Left lung (tissue), 10 donors: ENCODE results near the gene GREB1. TPM values are rescaled to one million over a fixed set of nuclear protein-coding genes. Genes with fewer than 3 reads are reported as not detected.

Source experiments
- ATAC-seq: fragments of 200-7000 bp; cut with Tn5 transposase; one replicate; pipeline ENCODE4 v1.9.1; 2020; ENCODE audit warnings: moderate library complexity
- DNase-seq, 4 donors: peaks; one replicate each; pipeline ENCODE4 v3.0.0-alpha.2; 2013 to 2020
- H3K27ac ChIP-seq, 2 donors: fragments of 200-600 bp; sonication (generic) in 1 of 2; one replicate each; pipeline versions ENCODE4 v1.5.0 to v1.8.0; 2020 to 2021
- H3K27me3 ChIP-seq, 2 donors: fragments of 200-600 bp; sonication (generic) in 1 of 2; one replicate each; pipeline versions ENCODE4 v1.5.0 to v1.8.0; 2020 to 2021
- H3K36me3 ChIP-seq, 2 donors: fragments of 200-600 bp; sonication (generic) in 1 of 2; one replicate each; pipeline versions ENCODE4 v1.5.0 to v1.8.0; 2020 to 2021
- H3K4me1 ChIP-seq, 2 donors: fragments of 200-600 bp; one replicate each; pipeline ENCODE4 v1.8.0; 2021
- H3K4me3 ChIP-seq, 2 donors: fragments of 200-600 bp; sonication (generic) in 1 of 2; one replicate each; pipeline versions ENCODE4 v1.5.0 to v1.8.0; 2020 to 2021; ENCODE audit warnings: mild to moderate bottlenecking in 1 of 2
- H3K9me3 ChIP-seq, 2 donors: fragments of 200-600 bp; sonication (generic) in 1 of 2; one replicate each; pipeline versions ENCODE4 v1.5.0 to v1.8.0; 2020 to 2021
- intact Hi-C, 2 donors: fragments of 100-400 bp; cut with DNase I; formaldehyde crosslinking; loops; one replicate each; pipeline versions ENCODE4 v1.11.2 to v1.14.2; 2022
- polyA plus RNA-seq, 6 donors: library from polyadenylated mRNA; unstranded; fragments of 120-200 nt; gene quantifications; one replicate each; pipeline ENCODE4 v1.2.1, GENCODE V29; 2013; ENCODE audit not compliant: insufficient read length in 6 of 6
- total RNA-seq, 2 donors: library from RNA; stranded (reverse); fragmentation: NEBNext Ultra II Directional; extraction: Animal tissue kit (Norgen Biotek cat#: 25700); gene quantifications; one replicate each; pipeline ENCODE4 v1.2.1, GENCODE V29; 2021
- TF ChIP-seq, protein P1 (sequence below), 2 donors: fragments of 200-600 bp; sonication (generic) in 1 of 2; IDR thresholded peaks; one replicate each; pipeline versions ENCODE4 v1.5.0 to v1.8.0; 2021; ENCODE audit warnings: antibody characterized with exemption in 2 of 2
- donor health status: DM: no; HTN: yes; CAD: no.
- donor health status: DM: no; HTN: no; CAD: no.

Gene GREB1
- total and polyA plus RNA-seq, 8 donors = 1.6 to 19.1 (median 12.7) TPM

GRCh38 chr2:11640132-11640531 is 106.3 kb downstream of the GREB1 start:
- Histone ChIP-seq H3K4me1 (no peaks in the 10 kb centered on the region), H3K36me3 (no peaks in the 10 kb centered on the region), H3K4me3 (no peak overlapping the region), H3K27ac (no peak overlapping the region), H3K9me3 (no peaks in the 10 kb centered on the region), H3K27me3 (no peaks in the 10 kb centered on the region)
- TF ChIP-seq, protein P1, sequence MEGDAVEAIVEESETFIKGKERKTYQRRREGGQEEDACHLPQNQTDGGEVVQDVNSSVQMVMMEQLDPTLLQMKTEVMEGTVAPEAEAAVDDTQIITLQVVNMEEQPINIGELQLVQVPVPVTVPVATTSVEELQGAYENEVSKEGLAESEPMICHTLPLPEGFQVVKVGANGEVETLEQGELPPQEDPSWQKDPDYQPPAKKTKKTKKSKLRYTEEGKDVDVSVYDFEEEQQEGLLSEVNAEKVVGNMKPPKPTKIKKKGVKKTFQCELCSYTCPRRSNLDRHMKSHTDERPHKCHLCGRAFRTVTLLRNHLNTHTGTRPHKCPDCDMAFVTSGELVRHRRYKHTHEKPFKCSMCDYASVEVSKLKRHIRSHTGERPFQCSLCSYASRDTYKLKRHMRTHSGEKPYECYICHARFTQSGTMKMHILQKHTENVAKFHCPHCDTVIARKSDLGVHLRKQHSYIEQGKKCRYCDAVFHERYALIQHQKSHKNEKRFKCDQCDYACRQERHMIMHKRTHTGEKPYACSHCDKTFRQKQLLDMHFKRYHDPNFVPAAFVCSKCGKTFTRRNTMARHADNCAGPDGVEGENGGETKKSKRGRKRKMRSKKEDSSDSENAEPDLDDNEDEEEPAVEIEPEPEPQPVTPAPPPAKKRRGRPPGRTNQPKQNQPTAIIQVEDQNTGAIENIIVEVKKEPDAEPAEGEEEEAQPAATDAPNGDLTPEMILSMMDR (IDR thresholded peaks at IDR 0.05) = no peak
- DNase-seq = no peak
- intact Hi-C loops = no loop called here
- no peak for ATAC-seq

GRCh38 chr2:11642972-11643371 is 109.1 kb downstream of the GREB1 start:
- Histone ChIP-seq H3K4me1 (no peaks in the 10 kb centered on the region), H3K36me3 (no peaks in the 10 kb centered on the region), H3K4me3 (no peak overlapping the region), H3K27ac (no peak overlapping the region), H3K27me3 (no peaks in the 10 kb centered on the region), H3K9me3 (no peaks in the 10 kb centered on the region)
- DNase-seq = no peak
- TF ChIP-seq, protein P1 (IDR thresholded peaks at IDR 0.05) = no peak
- ATAC-seq = no peak
- intact Hi-C loops = no loop called here

- ATAC-seq (no peak), DNase-seq (no peak)
- Histone ChIP-seq H3K4me3 (no peak overlapping the region), H3K4me1 (no peaks in the 10 kb centered on the region), H3K36me3 (no peaks in the 10 kb centered on the region), H3K27me3 (no peaks in the 10 kb centered on the region), H3K27ac (no peak overlapping the region), H3K9me3 (no peaks in the 10 kb centered on the region)
- TF ChIP-seq, protein P1 (IDR thresholded peaks at IDR 0.05) = no peak
- intact Hi-C loops = no loop called here
These were observed 110.4 kb downstream of the GREB1 start for GRCh38 chr2:11644293-11644692.

- Histone ChIP-seq H3K36me3 (no peaks in the 10 kb centered on the region), H3K27ac (no peak overlapping the region), H3K9me3 (no peaks in the 10 kb centered on the region), H3K4me1 (no peaks in the 10 kb centered on the region), H3K4me3 (no peak overlapping the region), H3K27me3 (no peaks in the 10 kb centered on the region)
- ATAC-seq (no peak), DNase-seq (no peak)
- intact Hi-C loops = no loop called here
- TF ChIP-seq, protein P1 (IDR thresholded peaks at IDR 0.05) = no peak
These were observed 112.7 kb downstream of the GREB1 start for GRCh38 chr2:11646530-11646929.

- H3K4me1 ChIP-seq = no peaks in the 10 kb centered on the region
- ATAC-seq = no peak
- no peaks in the 10 kb centered on the region for H3K27me3 ChIP-seq
- H3K4me3 ChIP-seq = no peak overlapping the region
- no peak for DNase-seq
- H3K27ac ChIP-seq = no peak overlapping the region
- H3K9me3 ChIP-seq = no peaks in the 10 kb centered on the region
- intact Hi-C loops = no loop called here
- no peaks in the 10 kb centered on the region for H3K36me3 ChIP-seq
- TF ChIP-seq, protein P1 (IDR thresholded peaks at IDR 0.05) = no peak
These were observed 114.2 kb downstream of the GREB1 start for GRCh38 chr2:11647834-11648600.
